IPS-NIHi11 (cell line): ENCODE results near the gene KLHL29.

ENCODE experiments used
- DNase-seq: peaks from one replicate; pipeline ENCODE4 v3.0.0; 2012; ENCODE audit warnings: mixed read lengths, low spot score

The KLHL29 gene

GRCh38 chr2:23513245-23513871 lies 128.4 kb downstream of the KLHL29 start:
- DNase-seq = no peak

GRCh38 chr2:23513872-23514793 lies 129.2 kb downstream of the KLHL29 start:
- DNase-seq = no peak

- no peak for DNase-seq
These were observed 131.7 kb downstream of the KLHL29 start for GRCh38 chr2:23516520-23517256.

GRCh38 chr2:23518481-23519333 lies 133.7 kb downstream of the KLHL29 start:
- no peak for DNase-seq

GRCh38 chr2:23519334-23519651 lies 134.3 kb downstream of the KLHL29 start:
- DNase-seq = no peak

GRCh38 chr2:23520256-23520655 lies 135.3 kb downstream of the KLHL29 start:
- DNase-seq = peak; percentile 81

- DNase-seq = no peak
These were observed 136.1 kb downstream of the KLHL29 start for GRCh38 chr2:23521060-23521459.

- DNase-seq = no peak
These were observed 137.9 kb downstream of the KLHL29 start for GRCh38 chr2:23522726-23523372.

- no peak for DNase-seq
These were observed 138.6 kb downstream of the KLHL29 start for GRCh38 chr2:23523373-23524260.

GRCh38 chr2:23524261-23524706 lies 139.3 kb downstream of the KLHL29 start:
- DNase-seq = peak; percentile 55

- no peak for DNase-seq
These were observed 140.3 kb downstream of the KLHL29 start for GRCh38 chr2:23525137-23525765.

GRCh38 chr2:23526114-23526513 lies 141.1 kb downstream of the KLHL29 start:
- no peak for DNase-seq

GRCh38 chr2:23526835-23527790 lies 142.1 kb downstream of the KLHL29 start:
- no peak for DNase-seq

- DNase-seq = no peak
These were observed 143.2 kb downstream of the KLHL29 start for GRCh38 chr2:23528171-23528570.

- no peak for DNase-seq
These were observed 143.7 kb downstream of the KLHL29 start for GRCh38 chr2:23528690-23529089.

- no peak for DNase-seq
These were observed 144.7 kb downstream of the KLHL29 start for GRCh38 chr2:23529659-23530058.

- no peak for DNase-seq
These were observed 145.4 kb downstream of the KLHL29 start for GRCh38 chr2:23530206-23530908.

GRCh38 chr2:23530909-23531276 lies 145.9 kb downstream of the KLHL29 start:
- no peak for DNase-seq
